SIG-M5 treated with dmso at 0.1 percent for 504 hours (cell line): ENCODE measurements around the gene RHBDD2.
"Not testable (repeated sequence)": the region's sequence is repeated elsewhere in the genome, so short reads cannot be mapped to it uniquely, and the experiment has no call there.

Source experiments
- DNase-seq: peaks from one replicate; lab custom pipeline; 2025; ENCODE audit not compliant: unreplicated experiment; lab: John Stamatoyannopoulos, UW

The RHBDD2 gene

DNA sequence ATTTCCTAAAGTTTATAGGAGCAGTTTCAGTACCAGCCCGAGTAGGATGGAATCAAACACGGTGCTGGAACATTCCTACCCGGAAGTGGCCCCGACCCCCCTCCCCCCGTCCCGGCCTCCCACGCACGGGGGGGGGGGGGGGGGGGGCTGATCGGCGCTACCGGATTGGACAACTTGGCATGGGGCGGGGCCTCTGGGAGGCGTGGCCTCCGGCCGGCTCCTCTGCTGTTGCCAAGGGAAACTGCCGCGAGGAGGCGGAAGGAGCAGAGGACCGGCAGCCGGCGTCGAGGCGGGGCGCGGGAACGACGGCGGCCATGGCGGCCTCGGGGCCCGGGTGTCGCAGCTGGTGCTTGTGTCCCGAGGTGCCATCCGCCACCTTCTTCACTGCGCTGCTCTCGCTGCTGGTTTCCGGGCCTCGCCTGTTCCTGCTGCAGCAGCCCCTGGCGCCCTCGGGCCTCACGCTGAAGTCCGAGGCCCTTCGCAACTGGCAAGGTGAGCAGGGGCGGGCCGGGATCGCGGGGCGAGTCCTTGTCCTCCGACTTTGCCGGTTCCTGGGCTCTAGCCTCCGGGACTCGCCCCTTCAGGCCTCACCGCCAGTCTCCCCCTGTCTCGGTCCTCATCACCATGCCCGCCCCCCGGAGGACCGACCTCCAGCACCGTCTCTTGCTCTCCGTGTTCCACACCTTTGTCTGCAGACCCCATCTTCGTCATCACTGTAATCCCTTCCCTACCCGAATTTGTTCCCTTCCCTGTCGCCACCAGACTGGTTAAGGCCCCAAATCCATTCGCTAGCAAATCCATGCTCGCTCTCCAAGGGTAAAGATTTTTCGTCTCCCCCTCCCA, at the start of gene RHBDD2:
RHBDD2 (plus strand) TSS at position 266 of the 843 bp plus-strand sequence; CDS start at position 315, 49 bp downstream.
- peak; percentile 80 for DNase-seq

DNA sequence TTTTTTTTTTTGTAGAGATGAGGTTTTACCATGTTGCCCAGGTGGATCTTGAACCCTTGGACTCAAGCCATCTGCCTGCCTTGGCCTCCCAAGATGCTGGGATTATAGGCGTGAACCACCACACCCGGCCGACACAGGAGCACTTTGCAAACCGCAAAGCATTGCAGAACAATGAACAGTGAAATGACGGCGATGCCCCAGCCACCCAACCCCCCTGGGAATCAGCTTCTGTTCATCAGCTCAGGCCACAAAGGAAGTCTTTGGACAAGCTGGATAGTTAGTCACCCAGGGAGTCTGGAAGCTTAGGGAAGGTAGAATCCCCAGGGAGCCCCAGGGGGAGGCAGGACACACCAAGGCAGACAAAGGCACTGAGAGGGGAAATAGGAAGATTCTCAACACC, 49.2 kb upstream of the RHBDD2 start:
- not testable (repeated sequence) for DNase-seq

DNA sequence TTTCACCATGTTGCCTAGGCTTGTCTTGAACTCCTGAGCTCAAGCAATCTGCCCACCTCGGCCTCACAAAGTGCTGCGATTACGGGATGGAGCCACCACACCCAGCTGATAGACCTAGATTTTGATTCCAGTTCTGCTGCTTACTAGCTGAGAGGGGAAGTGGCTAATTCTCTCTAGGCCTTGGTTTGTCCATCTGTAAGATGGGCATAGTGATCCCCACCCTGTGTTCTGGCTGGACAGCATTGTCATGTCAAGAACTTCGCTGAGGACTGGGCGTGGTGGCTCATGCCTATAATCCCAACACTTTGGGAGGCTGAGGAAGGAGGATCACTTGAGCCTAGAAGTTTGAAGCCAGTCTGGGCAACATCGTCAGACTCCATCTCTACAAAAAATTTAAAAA, 47.9 kb upstream of the RHBDD2 start:
- no peak for DNase-seq

DNA sequence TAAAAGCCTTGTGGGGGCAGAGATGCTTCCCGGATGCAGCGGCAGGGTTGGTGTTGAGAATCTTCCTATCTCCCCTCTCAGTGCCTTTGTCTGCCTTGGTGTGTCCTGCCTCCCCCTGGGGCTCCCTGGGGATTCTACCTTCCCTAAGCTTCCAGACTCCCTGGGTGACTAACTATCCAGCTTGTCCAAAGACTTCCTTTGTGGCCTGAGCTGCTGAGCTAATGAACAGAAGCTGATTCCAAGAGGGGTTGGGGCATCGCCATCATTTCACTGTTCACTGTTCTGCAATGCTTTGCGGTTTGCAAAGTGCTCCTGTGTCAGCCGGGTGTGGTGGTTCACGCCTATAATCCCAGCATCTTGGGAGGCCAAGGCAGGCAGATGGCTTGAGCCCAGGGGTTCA, 45.2 kb upstream of the RHBDD2 start:
- DNase-seq, result not testable (repeated sequence)

DNA sequence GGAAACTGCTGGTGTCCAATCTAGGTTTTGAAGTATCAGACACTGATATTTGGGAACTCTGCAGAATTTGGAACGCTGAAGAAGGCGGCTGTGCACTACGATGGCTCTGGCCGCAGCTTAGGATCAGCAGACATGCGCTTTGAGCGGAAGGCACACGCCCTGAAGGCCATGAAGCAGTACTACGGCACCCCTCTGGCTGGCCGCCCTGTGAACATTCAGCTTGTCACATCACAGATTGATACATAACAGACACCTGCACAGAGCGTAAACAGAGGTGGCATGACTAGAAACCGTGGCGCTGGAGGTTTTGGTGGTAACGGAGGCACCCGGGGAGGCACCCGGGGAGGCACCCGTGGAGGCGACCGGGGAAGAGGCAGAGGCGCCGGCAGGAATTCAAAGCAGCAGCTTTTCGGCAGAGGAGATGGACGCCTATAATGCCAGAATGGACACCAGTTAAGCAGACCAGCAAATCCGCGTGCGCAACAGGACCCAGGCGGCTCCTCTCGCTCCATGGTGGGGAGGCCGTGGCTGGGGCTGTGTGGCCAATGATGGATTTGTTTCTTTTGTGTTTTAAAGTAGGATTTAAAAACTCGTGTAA, 43.0 kb upstream of the RHBDD2 start:
- no peak for DNase-seq

DNA sequence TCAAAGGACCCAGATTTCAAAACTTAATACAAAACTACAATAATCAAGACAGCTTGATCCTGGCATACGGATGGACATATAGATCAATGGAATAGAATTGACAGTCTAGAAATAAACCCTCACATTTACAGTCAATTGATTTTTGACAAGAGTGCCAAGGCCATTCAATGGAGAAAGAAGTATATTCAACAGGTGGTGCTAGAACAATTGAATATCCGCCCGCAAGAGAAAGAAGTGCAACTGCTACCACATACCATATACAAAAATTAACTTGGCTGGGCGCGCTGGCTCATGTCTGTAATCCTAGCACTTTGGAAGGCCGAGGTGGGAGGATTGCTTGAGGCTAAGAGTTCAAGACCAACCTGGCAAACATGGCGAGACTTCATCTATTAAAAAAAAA, 42.0 kb upstream of the RHBDD2 start:
- DNase-seq, result no peak

DNA sequence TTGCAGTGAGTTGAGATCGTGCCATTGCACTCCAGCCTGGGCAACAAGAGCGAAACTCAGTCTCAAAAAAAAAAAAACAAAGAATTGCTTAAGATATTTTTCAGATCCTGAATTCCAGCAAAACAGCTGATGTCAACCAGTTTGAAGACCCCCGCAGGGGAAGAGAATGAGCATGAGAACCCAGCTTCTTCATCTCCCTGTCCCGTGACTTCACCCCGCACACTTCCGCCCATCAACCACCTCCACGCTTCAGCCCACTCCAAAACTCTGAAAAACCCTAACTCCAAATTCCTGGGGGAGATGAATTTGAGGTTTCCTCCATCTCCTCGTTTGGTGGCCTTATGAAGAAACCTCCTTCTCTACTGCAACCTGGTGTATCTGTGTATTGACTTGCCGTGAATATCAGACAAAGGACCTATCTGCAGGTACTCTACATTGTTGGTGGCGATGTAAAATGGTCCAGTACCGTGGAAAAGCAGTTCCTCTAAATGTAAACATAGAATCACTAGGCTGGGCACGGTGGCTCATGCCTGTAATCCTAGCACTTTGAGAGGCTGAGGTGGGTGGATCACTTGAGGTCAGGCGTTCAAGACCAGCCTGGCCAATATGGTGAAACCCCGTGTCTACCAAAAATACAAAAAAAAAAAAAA, 40.4 kb upstream of the RHBDD2 start:
- not testable (repeated sequence) for DNase-seq

DNA sequence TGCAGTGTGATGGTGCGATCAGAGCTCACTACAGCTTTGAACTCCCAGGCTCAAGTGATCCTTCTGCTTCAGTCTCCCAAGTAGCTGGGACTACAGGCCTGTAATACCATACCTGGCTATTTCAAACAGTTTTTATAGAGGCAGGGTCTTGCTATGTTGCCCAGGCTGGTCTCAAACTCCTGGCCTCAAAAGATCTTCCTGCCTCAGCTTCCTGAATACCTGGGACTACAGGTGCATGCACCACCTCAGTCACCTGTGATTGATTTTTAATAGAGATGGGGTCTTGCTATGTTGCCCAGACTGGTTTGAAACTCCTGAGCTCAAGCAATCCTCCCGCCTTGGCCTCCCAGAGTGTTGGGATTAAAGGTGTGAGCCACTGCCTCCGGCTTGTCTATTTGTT, 38.8 kb upstream of the RHBDD2 start:
- DNase-seq, result no peak

DNA sequence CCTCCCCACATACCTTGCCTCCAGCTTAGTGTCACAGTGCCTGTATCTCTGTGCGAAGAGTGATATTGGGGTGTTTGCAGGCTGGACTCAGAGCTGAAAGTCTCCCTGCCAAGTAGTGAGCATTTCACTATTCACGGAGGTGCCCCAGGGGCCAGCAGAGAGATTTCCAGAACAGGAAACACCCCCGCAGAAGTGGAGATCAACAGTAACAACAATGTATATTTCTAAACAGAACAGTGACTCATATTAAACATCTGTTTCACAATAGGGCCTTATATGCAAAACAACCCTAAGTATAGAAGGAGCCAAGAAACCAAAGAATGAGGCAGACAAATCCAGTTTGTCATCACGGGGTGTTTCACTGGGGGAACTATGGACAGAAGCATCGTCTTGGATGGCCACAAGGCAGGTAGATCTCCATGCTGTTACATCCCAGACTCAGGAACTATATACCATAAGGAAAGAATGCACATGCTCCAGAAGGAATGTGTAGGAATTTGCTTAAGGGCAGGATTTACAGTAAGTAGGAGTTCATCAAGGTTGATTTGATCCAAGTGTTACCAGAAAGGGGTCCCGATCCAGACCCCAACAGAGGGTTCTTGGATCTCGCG, 35.9 kb upstream of the RHBDD2 start:
- peak; percentile 88 for DNase-seq

DNA sequence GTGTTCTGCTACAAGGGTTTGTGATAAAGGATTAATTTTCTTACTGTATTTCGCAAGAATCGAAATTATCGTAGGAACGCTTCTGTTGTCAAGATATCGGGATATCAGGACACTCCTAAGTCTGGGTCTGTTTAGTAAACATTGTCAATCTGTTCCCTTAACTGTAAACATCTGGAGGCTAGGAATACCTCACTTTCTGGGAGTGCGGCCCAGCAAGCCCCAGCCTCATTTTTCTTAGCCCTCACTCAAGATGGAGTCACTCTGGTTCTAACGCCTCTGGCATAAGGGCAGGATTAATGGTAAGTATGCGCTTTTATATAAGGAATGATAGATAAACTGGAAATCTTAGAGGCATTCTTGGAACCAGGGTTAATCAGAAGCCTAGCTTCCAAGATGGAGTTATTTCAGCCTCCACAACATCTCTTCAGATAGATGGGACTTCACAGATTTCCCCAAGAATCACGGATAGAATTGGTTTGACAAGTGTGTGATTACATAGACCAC, 35.2 kb upstream of the RHBDD2 start:
- no peak for DNase-seq

DNA sequence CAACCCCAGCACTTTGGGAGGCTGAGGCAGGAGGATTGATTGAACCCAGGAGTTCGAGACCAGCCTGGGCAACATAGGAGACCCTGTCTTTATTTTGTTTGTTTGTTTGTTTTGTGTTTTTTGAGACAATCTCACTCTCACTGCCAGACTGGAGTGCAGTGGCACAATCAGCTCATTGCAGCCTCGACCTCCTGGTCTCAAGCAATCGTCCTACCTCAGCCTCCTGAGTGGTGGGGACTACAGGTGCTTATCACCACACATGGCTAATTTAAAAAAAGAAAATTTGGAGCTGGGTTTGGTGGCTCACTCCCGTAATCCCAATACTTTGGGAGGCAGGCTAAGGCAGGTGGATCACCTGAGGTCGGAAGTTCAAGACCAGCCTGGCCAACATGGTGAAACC, 34.7 kb upstream of the RHBDD2 start:
- no peak for DNase-seq

DNA sequence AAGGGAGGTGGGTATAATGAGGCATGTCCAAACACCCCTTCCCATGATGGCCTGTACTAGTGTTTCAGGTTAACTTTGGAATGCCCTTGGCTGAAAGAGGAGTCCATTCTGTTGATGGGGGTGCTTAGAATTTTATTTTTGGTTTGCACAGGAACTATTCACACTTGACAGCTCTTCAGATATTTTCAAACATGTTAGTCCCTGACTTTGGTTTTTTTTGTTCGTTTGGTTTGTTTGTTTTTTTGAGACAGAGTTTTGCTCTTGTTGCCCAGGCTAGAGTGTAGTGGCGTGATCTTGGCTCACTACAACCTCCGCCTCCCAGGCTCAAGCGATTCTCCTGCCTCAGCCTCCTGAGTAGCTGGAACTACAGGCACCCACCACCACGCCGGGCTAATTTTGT, 33.7 kb upstream of the RHBDD2 start:
- DNase-seq, result not testable (repeated sequence)

DNA sequence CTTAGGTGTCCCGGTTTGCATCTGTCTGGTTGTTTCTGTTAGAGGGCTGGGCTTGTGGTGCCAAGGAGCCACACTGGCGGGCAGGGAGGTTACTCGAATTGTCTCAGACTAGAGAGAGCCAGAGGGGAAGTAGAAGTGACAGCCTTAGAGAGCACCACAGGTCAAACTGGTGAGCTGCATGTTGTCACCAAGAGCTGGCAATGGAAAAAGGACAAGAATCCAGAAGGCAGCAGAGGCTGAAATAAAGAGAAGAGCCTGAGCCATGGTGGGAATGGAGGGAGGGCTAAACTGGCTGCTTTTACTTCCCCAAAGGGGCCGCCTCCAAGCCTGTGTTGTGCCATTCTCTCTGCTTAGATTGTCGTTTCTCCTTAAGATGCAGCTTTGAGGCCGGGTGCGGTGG, 31.1 kb upstream of the RHBDD2 start:
- peak; percentile 43 for DNase-seq

DNA sequence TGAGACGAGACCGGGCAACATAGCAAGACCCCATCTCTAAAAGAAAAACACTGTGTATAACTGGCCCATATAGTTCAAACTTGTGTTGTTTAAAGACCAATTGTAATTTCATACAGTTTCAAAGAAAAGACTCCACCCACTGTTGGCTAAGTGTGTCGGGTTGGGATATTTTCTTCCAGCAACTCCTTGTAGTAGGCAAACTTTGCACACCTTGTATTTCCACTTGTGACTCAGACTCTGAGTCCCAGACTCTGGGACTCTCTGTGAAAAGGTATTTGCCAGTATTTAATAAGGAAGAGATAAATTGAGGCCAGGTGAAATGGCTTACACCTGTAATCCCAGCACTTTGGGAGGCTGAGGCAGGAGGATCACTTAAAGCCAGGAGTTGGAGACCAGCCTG, 29.3 kb upstream of the RHBDD2 start:
- no peak for DNase-seq

DNA sequence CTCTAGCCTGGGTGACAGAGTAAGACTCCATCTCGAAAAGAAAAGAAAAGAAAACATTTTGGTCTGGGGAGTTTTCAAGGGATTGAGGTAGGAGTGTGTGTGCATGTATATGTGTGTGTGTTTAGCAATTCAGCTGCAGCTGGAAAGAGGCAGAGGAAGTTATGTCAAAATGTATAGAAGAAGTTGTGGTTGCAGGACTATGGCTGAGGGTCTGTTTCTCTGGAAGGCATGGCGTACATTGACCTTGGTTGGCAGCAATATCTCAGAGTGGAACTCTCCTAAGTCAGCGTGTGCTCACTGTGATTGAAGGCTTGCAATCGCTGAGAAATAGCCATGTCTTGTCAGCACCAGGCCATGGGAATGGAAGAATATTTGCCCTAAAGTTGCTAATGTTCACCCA, 28.6 kb upstream of the RHBDD2 start:
- peak; percentile 92 for DNase-seq

DNA sequence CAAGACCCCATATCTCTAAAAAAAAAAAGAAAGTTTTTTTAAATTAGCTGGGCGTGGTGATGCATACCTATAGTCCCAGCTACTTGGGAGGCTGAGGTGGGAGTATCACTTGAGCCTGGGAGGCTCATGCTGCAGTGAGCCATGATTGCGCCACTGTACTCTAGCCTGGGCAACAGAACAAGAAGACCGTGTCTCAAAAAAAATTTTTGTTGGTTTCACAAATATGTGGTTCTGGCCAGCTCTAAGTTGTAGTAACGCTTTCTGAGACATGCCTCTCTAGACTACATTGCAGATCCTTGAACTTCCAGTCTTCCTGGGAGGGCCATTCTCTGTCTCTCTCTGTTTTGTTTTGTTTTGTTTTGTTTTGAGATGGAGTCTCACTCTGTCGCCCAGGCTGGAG, 24.6 kb upstream of the RHBDD2 start:
- DNase-seq, result peak; percentile 35

DNA sequence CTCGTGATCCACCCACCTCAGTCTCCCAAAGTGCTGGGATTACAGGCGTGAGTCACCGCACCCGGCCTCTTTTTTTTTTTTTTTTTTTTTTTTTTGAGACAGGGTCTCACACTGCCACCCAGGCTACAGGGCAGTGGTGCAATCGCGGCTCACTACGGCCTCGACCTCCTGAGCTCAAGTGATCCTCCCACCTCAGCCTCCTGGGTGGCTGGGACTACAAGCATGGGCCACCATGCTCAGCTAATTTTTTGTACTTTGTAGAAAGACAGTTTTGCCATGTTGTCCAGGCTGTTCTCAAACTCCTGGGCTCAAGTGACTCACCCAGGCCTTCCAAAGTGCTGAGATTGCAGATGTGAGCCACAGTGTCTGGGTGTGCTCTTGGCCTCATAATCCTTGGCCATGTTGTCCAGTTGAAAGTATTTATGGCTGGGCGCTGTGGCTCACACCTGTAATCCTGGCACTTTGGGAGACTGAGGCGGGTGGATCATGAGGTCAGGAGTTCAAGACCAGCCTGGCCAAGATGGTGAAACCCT, 24.0 kb upstream of the RHBDD2 start:
- DNase-seq, result not testable (repeated sequence)

DNA sequence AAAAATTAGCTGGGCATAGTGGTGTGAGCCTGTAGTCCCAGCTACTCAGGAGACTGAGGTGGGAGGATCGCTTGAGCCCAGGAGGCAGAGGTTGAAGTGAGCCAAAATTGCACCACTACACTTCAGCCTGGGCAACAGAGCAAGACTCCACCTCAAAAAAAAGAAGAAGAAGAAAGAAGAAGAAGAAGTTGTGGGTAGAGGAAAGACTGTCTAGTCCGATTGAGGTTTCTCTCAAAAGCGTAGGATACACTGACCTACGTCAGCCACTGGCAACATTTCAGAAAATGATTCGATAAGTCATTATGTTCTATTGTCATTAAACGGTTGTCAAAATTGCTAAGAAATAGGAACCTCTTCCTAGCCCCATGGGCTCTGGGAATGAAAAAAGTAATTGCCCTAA, 22.3 kb upstream of the RHBDD2 start:
- peak; percentile 73 for DNase-seq

DNA sequence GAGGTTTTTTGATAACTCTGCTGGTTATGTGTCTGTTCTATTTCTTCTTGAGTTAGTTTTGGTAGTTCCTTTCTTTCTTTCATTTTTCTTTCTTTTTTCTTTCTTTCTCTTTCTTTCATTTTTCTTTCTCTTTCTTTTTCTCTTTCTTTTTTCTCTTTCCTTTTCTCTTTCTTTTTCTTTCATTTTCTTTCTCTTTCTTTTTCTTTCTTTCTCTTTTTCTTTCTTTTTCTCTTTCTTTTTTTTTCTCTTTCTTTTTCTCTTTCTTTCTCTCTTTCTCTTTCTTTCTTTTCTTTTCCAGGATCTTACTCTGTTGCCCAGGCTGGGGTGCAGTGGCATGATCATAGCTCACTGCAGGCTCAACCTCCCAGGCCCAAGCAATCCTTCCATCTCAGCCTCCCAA, 20.4 kb upstream of the RHBDD2 start:
- no peak for DNase-seq

DNA sequence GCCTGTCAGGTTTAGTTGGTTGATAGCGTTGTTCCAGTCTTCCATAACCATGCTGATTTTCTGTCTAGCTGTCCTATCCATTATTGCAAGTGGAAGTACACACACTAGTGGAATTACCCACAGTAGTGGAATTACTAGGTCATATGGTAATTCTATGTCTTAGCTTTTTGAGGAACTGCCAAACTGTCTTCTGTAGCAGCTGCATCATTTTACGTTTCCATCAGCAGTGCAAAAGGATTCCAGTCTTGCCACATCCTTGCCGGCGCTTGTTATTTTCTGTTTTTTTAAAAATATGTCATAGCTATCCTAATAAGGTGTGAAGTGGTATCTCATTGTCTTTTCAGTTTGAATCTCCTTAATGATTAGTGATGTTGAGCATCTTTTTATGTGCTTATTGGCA, 17.2 kb upstream of the RHBDD2 start:
- DNase-seq, result peak; percentile 24

DNA sequence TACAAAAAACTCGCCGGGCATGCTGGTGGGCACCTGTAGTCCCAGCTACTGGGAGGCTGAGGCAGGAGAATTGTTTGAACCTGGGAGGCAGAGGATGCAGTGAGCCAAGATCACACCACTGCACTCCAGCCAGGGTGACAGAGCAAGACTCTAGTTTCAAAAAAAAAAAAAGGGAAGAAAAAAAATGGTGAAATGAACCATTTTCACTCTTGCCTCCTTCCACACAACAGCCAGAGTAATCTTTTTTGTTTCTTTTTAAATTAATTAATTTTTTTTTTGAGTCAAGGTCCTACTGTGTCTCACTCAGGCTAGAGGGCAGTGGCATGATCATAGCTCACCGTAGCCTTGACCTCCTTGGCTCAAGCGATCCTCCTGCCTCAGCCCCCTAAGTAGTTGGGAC, 14.6 kb upstream of the RHBDD2 start:
- not testable (repeated sequence) for DNase-seq
